HL-60 (cell line): Measurements from ENCODE around the gene DENND4A.

Source experiments
- CTCF ChIP-seq: IDR thresholded peaks from one replicate; pipeline ENCODE4 v1.5.1; 2011; ENCODE audit warnings: low read length, control low read depth, inconsistent platforms; ENCODE audit not compliant: insufficient read depth
- POLR2AphosphoS5 ChIP-seq: IDR thresholded peaks from 2 replicates; pipeline ENCODE4 v1.6.1; 2012; ENCODE audit warnings: low read depth
- REST ChIP-seq: IDR thresholded peaks from 2 replicates; pipeline ENCODE4 v1.6.1; 2012; ENCODE audit warnings: low read depth; ENCODE audit not compliant: insufficient replicate concordance

- TF ChIP-seq CTCF = no peak
- TF ChIP-seq POLR2AphosphoS5 = no peak
- TF ChIP-seq REST = no peak
These were observed 131.2 kb downstream of the DENND4A start for GRCh38 chr15:65660927-65661326.
